Smooth muscle cell of the brain vasculature (primary cell): ENCODE results near the gene PPIF.

Source experiments
- DNase-seq: peaks from one replicate; pipeline ENCODE4 v3.0.0-alpha.2; 2012; ENCODE audit warnings: low read depth, low spot score

The PPIF gene

GRCh38 chr10:79349072-79349491 lies 1.8 kb downstream of the PPIF start:
- DNase-seq = no peak

- no peak for DNase-seq
These were observed 2.6 kb downstream of the PPIF start for GRCh38 chr10:79349766-79350406.

DNA sequence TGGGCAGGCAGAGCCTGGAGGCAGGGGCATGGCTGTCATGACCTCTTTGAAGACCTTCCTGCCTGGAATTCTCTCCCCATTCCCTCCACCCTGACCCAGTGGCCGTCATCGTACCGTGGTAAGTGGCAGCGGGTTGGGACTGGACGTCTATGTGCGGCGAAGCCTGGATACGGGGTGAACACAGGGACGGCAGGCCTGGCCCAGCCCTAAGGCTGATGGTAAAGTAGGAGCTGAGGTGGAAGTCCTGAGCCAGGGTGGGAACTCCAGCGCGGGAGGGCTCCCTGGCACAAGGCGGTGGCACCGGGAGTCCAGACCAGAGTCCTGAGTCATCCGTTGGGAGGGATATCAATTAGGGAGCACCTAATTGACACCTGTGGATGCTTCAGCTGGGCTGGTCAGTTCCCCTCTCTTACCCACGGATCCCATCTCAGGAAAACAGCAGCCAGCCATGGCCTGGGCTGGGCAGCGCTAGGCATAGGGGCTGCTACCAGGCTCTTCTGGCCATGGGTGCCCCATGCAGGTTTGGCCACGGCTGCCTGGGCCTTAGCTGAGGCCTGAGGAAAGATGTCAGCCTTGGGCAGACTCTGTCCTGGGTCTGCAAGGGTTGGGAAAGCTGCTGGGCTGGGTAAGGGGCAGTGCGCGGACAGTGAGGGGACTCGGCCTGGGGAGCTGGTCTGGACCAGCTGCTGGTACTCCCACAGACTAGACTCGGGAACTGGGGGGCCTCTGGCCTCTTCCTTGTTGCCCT lies 3.3 kb downstream of the PPIF start:
- no peak for DNase-seq

DNA sequence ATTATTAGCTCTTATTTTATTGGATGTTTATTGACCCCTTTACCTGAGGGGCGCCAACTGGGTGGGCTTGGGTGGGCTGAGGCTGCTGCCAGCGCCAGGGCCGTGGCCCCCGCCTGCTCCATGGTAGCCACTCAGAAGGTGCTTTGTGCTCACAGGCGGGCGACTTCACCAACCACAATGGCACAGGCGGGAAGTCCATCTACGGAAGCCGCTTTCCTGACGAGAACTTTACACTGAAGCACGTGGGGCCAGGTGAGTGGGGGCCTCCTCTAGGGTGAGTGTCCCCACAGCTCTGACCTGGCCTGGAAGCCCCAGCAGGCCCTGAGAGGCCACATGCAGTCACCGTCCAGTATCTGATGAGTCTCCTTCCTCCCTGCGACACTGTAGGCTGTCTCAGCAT lies 4.1 kb downstream of the PPIF start:
- DNase-seq = no peak

- no peak for DNase-seq
These were observed 5.0 kb downstream of the PPIF start for GRCh38 chr10:79352035-79352877.

DNA sequence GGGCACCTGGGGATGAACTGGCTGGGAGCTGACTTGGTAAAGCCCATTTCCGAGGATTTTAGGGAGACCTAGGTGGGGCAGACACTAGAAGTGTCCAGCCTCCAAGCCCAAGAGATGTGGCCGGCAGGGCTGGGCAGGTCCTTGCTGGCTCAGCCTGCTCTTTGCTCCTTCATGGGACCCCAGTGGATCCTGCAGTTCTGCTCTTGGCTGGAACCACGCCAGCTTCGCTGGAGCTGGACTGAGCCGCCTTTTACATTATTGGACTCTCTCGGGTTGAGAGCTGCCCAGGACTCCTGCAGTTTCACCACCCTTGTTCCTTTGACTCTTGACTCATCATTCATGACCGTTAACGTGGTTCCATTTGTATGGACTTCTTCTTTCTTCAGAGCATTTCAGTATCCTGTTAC lies 5.7 kb downstream of the PPIF start:
- no peak for DNase-seq

GRCh38 chr10:79353726-79354125 lies 6.5 kb downstream of the PPIF start:
- DNase-seq = no peak

DNA sequence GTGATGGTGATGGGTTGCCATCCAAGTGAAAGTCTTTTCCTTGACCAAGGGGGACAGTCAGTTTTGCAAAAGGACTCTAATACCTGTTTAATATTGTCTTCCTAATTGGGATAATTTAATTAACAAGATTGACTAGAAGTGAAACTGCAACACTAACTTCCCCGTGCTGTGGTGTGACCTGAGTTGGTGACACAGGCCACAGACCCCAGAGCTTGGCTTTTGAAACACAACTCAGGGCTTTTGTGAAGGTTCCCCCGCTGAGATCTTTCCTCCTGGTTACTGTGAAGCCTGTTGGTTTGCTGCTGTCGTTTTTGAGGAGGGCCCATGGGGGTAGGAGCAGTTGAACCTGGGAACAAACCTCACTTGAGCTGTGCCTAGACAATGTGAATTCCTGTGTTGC lies 6.9 kb downstream of the PPIF start:
- no peak for DNase-seq

DNA sequence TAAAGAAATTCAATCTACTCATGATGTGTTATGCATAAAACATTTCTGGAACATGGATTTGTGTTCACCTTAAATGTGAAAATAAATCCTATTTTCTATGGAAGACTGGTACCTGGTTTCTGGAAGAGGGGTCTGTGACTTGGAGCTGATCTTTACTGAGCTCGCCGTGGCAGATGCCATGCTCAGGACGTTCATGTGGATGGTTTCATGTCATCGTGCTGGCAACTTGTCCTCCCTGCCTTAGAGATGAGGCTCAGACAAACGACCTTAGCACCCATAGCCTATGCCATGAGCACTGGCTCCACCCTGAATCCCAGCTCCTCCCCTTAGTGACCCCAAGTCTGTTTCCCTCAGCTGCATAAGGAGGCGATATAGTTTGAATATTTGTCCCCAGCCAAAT lies 7.3 kb downstream of the PPIF start:
- DNase-seq = no peak

- DNase-seq = no peak
These were observed 8.2 kb downstream of the PPIF start for GRCh38 chr10:79355420-79356017.

- no peak for DNase-seq
These were observed 8.8 kb downstream of the PPIF start for GRCh38 chr10:79356104-79356503.

DNA sequence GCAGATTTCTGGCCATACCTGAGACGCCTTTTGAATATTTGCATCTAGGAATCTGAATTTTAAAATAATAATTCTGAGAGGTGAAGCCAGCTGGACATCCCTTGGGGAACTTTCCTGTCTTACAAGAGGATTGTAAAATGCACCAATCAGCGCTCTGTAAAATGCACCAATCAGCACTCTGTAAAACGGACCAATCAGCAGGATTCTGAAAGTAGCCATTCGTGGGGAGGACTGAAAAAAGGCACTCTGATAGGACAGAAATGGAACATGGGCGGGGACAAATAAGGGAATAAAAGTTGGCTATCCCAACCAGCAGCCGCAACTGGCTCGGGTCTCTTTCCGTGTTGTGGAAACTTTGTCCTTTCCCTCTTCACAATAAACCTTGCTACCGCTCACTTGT lies 9.9 kb downstream of the PPIF start:
- DNase-seq = no peak

GRCh38 chr10:79358811-79359210 lies 11.5 kb downstream of the PPIF start:
- DNase-seq = no peak

GRCh38 chr10:79359816-79360498 lies 12.7 kb downstream of the PPIF start:
- no peak for DNase-seq

- no peak for DNase-seq
These were observed 13.5 kb downstream of the PPIF start for GRCh38 chr10:79360499-79361342.

- DNase-seq = no peak
These were observed 14.6 kb downstream of the PPIF start for GRCh38 chr10:79361726-79362397.

DNA sequence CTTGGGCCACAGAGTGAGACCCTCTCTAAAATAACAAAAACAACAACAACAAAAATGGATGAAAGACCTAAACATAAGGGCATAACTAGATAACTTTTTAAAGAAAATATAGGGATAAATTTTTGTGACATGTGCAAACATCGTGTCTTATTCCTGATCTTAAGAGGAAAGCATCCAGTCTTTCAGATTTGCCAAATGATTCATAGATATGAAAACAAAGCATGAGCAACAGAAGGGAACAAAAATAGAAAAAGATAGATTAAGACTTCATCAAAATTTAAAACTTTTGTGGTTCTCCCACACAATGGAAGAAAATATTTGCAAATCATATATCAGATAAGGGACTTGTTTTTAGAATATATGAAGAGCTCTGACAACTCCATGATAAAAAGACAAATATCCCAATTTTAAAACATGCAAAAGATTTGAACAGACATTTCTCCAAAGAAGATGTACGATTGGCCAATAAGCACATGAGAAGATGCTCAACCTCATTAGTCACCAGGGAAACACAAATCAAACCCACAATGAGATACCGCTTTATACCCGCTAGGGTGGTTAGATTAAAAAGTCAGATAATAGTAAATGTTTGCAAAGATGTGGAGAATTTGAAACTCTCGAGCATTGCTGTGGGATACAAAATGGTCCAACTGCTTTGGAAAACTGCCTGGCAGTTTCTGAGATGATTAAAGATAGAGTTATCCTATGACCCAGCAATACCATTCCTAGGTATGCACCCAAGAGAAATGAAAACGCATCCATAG lies 20.3 kb downstream of the PPIF start:
- no peak for DNase-seq

- no peak for DNase-seq
These were observed 25.6 kb downstream of the PPIF start for GRCh38 chr10:79372871-79373270.
